Subcutaneous abdominal adipose tissue (tissue), 5 donors: Measurements from ENCODE around the gene GALNT4.

Experiments used
- H3K27ac ChIP-seq: one replicate; pipeline ENCODE4 v1.7.0; 2013; ENCODE audit warnings: low read depth, mild to moderate bottlenecking, inconsistent platforms, low read length, moderate library complexity
- H3K27me3 ChIP-seq, 5 donors: one replicate each; pipeline ENCODE4 v1.7.0; 2013; ENCODE audit warnings: low read length in 5 of 5, inconsistent platforms in 1 of 5; ENCODE audit not compliant: control insufficient read depth in 5 of 5, insufficient read depth in 4 of 5
- H3K36me3 ChIP-seq, 5 donors: one replicate each; pipeline ENCODE4 v1.7.0; 2013; ENCODE audit warnings: low read length in 5 of 5; ENCODE audit not compliant: control insufficient read depth in 5 of 5, insufficient read depth in 5 of 5
- H3K4me1 ChIP-seq, 5 donors: one replicate each; pipeline ENCODE4 v1.7.0; 2013; ENCODE audit warnings: low read length in 5 of 5, mild to moderate bottlenecking in 3 of 5, moderate library complexity in 1 of 5; ENCODE audit not compliant: control insufficient read depth in 5 of 5, insufficient read depth in 5 of 5
- H3K4me3 ChIP-seq, 5 donors: one replicate each; pipeline ENCODE4 v1.7.0; 2013; ENCODE audit warnings: low read length in 5 of 5, low read depth in 1 of 5
- H3K9ac ChIP-seq, 5 donors: one replicate each; pipeline ENCODE4 v1.7.0; 2013; ENCODE audit warnings: low read length in 5 of 5, mild to moderate bottlenecking in 4 of 5, moderate library complexity in 3 of 5
- H3K9me3 ChIP-seq, 5 donors: one replicate each; pipeline ENCODE4 v1.7.0; 2013; ENCODE audit warnings: low read length in 5 of 5; ENCODE audit not compliant: control insufficient read depth in 5 of 5
- donor health status: healthy.
- donor health status: healthy.
- donor health status: healthy.
- donor health status: healthy.
- donor health status: healthy.

Gene GALNT4

DNA sequence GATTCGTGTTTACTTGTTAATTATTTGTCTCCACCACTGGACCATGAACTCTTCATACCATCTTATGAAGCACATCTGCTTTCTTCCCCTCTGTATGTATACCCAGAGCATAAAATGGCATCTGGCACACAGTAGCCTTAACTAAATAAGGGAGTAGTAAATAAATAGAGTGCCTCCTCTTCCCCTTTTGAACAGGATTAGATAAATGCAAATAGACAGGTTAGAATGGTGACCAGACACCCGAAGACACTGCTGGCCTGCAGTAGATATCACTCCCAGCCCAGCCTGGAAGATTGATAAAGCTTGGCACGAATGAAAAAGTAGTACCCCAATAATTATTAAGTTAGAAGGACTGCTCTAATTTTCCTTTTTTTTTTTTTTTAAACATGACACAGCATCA, 6.9 kb downstream of the GALNT4 start:
- Histone ChIP-seq H3K36me3 (peaks cover 0 to 2% (median 0%) of the 10 kb centered on the region in 5 donors), H3K9me3 (no peaks in the 10 kb centered on the region), H3K27me3 (no peaks in the 10 kb centered on the region), H3K4me3 (no peak overlapping the region), H3K9ac (no peak overlapping the region), H3K4me1 (peaks cover 0 to 15% (median 14%) of the 10 kb centered on the region in 5 donors), H3K27ac (no peak overlapping the region)

DNA sequence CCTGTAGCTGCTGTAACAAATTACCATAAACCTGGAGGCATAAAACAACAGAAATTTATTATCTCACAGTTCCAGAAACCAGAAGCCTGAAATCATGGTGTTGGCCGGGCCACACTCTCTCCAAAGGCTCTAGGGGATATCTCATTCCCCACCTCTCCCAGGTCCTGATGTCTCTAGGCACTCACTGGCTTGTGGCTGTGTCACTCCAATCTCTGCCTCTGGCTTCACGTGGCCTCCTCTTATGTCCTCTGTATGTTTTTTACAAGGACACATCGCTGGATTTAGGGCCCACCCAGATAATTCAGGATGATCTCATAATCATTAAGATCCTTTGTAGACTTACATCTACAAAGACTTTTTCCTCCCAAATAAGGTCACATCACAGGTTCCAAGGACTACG, 8.0 kb downstream of the GALNT4 start:
- Histone ChIP-seq H3K36me3 (no peaks in the 10 kb centered on the region), H3K9me3 (no peaks in the 10 kb centered on the region), H3K27me3 (no peaks in the 10 kb centered on the region), H3K27ac (no peak overlapping the region), H3K4me1 (peaks cover 0 to 5% (median 5%) of the 10 kb centered on the region in 5 donors), H3K9ac (no peak overlapping the region), H3K4me3 (no peak overlapping the region)

DNA sequence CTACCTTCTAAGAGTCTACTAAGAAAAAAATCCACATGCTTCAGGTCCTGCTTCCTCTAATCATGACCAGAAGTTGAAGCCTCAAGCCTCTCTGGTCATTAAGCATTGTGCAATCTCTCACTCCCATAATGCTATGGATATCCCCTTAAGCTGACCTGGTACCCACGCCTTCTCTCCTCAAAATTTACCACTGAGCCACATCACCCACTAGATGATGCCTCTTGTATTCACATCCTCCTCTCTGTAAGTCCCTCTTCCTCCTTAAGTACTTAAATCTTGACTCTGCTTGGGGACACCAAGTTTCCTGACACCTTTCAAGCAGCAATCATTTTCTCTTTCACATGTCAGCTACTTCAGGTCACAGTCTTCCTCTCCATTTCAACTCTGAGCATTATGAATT, 9.8 kb downstream of the GALNT4 start:
- Histone ChIP-seq H3K4me1 (no peaks in the 10 kb centered on the region), H3K27me3 (no peaks in the 10 kb centered on the region), H3K9me3 (no peaks in the 10 kb centered on the region), H3K27ac (no peak overlapping the region), H3K36me3 (no peaks in the 10 kb centered on the region), H3K4me3 (no peak overlapping the region), H3K9ac (no peak overlapping the region)

DNA sequence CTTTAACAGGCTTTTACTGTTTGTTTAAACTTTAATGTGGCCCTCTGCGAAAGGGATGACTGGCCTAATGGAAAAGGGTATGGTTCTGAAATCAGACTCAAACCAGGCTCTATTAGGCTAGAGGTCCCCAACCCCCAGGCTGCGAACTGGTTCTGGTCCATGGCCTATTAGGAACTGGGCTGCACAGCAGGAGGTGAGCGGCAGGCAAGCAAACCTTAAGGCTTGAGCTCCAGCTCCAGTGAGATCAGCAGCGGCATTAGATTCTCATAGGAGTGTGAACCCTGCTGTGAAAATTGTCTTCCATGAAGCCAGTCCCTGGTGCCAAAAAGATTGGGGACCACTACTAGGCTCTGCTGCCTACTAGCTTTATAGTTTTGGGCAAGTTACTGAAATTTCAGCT, 11.1 kb downstream of the GALNT4 start:
- Histone ChIP-seq H3K9ac (no peak overlapping the region), H3K9me3 (no peaks in the 10 kb centered on the region), H3K4me1 (no peaks in the 10 kb centered on the region), H3K27me3 (no peaks in the 10 kb centered on the region), H3K36me3 (no peaks in the 10 kb centered on the region), H3K27ac (no peak overlapping the region), H3K4me3 (no peak overlapping the region)

DNA sequence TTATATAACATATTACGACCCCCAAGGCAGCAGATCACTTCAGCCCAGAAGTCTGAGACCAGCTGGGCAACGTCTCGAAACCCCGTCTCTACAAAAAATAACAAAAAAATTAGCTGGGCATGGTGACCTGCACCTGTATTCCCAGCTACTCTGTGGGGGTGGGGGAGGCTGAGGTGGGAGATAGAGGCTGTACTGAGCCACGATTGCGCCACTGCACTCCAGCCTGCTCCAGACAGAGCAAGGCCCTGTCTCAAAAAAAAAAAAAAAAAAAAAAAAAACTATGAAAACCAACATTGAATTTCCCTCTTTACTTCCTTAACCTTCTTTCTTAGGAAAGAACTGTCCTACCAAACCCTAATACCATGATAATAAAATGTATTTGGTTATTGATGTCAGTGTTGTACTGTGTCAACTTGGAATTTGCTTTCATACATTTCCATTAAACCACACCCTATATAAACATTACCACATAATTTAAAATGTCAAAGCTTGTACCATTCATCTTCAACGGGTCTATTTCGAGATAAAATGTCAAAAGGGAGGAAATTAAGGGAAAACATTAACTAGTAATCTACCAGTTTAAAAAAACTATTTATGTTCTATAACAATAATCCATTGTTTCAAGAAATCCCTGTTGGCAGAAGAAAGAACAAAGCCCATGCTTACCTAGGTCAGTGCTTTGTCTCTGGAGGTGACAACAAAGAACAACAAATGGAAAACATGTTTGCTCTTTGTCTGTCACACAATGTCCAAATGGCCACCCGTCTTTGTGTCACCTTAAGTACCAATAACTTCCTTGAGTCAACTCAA, 17.4 kb downstream of the GALNT4 start:
- H3K27me3 ChIP-seq: no peaks in the 10 kb centered on the region
- H3K9ac ChIP-seq: no peak overlapping the region
- no peak overlapping the region for H3K4me3 ChIP-seq
- no peaks in the 10 kb centered on the region for H3K9me3 ChIP-seq
- no peaks in the 10 kb centered on the region for H3K36me3 ChIP-seq
- H3K4me1 ChIP-seq: no peaks in the 10 kb centered on the region
- H3K27ac ChIP-seq: no peak overlapping the region

DNA sequence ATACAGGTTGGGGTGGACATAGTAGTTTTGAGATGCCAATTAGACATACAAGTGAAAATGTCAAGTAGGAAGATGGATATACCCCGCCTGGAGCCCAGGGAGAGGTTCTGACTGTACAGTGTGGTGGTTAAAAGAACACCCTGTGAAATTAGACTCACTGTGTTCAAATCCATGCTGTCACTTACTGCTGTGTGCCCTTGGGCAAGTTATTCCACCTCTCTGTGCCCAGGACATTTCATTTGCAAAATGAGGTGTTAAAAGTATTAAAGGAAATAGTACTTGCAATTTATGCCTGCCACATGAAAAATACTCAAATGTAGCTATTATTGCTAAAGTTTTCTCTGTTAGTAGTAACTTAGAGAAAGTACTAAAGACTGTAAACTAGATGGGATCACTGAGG, 18.5 kb downstream of the GALNT4 start:
- Histone ChIP-seq H3K9me3 (no peaks in the 10 kb centered on the region), H3K27me3 (no peaks in the 10 kb centered on the region), H3K4me3 (no peak overlapping the region), H3K36me3 (no peaks in the 10 kb centered on the region), H3K27ac (no peak overlapping the region), H3K4me1 (no peaks in the 10 kb centered on the region), H3K9ac (no peak overlapping the region)

DNA sequence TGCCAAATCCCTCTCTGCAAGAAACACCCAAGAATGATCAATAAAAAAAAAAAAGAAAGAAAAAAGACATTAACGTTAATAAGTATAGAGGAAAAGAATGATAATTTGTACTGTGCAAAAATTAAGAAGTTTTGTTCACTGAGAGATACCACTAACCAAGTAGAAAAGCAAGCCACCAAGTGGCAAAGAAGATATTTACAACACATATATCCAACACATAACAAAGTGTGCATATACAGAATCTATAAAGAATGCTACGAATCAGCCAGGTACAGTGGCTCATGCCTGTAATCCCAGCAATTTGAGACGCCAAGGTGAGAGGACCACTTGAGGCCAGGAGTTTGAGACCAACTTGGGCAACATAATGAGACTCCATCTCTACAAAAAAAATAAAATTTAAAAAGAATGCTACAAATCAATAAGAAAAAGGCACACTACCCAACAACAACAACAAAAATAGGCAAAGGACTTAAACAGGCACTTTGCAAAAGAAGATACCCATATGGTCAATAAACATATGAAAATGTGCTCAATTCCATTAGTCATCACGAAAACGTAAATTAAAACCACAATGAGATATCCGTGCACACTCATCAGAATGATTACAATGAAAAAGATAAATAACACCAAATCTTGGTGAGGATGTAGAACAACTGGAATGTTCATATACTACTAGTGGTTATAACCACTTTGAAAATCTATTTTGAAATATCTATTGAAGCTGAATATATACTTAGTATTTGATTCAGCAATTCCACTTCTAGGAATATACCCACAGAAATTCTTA, 19.8 kb downstream of the GALNT4 start:
- Histone ChIP-seq H3K9me3 (no peaks in the 10 kb centered on the region), H3K4me1 (no peaks in the 10 kb centered on the region)

DNA sequence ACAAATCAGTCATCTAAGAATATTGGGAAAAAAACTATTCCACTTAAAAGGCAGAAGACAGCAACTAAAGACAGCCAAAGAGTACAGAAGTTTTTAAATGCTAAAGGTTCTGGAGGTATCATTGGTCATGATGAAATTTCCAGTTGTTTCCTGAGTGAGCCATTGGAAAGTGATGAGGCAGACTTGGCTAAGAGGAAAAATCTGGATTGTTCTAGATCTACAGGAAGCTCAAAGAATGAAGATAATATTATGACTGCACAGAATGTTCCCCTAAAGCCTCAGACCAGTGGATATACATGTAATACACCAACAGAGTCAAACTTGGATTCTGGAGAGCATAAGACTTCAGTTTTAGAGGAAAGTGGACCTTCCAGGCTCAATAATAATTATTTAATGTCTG, 22.8 kb downstream of the GALNT4 start:
- Histone ChIP-seq H3K4me3 (no peak overlapping the region), H3K4me1 (no peaks in the 10 kb centered on the region), H3K27me3 (no peaks in the 10 kb centered on the region), H3K9me3 (no peaks in the 10 kb centered on the region), H3K36me3 (no peaks in the 10 kb centered on the region), H3K9ac (no peak overlapping the region), H3K27ac (no peak overlapping the region)

More for the DNA sequence above, 19.8 kb downstream of the GALNT4 start:
- Histone ChIP-seq H3K27ac (no peak overlapping the region), H3K4me3 (no peak overlapping the region), H3K36me3 (no peaks in the 10 kb centered on the region), H3K9ac (no peak overlapping the region), H3K27me3 (no peaks in the 10 kb centered on the region)

DNA sequence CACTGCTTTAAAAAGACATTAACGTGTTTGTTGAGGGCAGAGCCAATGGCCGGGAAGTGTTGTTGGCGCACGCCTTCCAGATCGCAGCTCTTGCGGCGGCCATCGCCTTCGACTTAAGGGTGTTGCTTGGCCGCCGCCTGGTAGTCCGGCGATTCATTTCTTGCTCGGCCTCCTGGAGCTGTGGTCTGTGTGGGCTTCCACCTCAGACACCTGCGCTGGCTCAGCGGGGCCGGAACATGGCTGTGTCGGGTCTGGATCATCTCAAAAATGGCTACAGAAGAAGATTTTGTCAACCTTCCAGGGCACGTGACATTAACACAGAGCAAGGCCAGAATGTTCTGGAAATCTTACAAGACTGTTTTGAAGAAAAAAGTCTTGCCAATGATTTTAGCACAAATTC, 24.7 kb downstream of the GALNT4 start:
- Histone ChIP-seq H3K4me3 (no peak overlapping the region), H3K27ac (no peak overlapping the region), H3K9ac (no peak overlapping the region), H3K9me3 (no peaks in the 10 kb centered on the region), H3K4me1 (no peaks in the 10 kb centered on the region), H3K36me3 (no peaks in the 10 kb centered on the region), H3K27me3 (no peaks in the 10 kb centered on the region)

DNA sequence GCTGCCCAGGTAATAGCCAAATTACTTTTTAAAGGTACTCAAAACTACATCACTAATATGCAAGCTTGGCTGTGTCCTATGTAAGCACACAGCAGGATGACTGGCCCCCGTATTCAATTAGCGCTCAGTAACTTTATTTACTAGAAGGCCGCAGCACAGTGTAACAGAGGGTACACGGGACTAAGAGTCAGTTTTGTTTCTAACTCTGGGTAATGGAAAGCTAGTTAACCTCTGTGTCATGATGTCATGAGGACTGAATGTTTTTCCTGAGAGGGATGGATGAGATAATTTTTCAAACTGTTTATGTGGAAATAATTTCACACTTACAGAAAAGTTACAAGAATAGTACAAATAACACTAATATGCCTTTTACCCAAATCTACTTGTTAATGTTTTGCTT, 27.1 kb downstream of the GALNT4 start:
- peaks cover 0 to 5% (median 3%) of the 10 kb centered on the region in 5 donors for H3K36me3 ChIP-seq
- no peak overlapping the region for H3K4me3 ChIP-seq
- H3K4me1 ChIP-seq: no peaks in the 10 kb centered on the region
- no peaks in the 10 kb centered on the region for H3K9me3 ChIP-seq
- H3K27ac ChIP-seq: no peak overlapping the region
- H3K9ac ChIP-seq: no peak overlapping the region
- no peaks in the 10 kb centered on the region for H3K27me3 ChIP-seq
